H9 (cell line): ENCODE results near the gene C4orf33. TPM values are rescaled to one million over a fixed set of nuclear protein-coding genes. Genes with fewer than 3 reads are reported as not detected.
A peak's percentile ranks its signal among the peaks of the same experiment; 100 is the strongest.

ENCODE experiments used
- DNase-seq: peaks from one replicate; pipeline ENCODE4 v3.0.0-alpha.2; 2017
- H2AFZ ChIP-seq: one replicate; pipeline ENCODE4 v1.6.1; 2013; ENCODE audit warnings: mild to moderate bottlenecking, low read length, control low read depth, moderate library complexity
- H2AK5ac ChIP-seq: 2 replicates; pipeline ENCODE4 v1.6.1; 2013; ENCODE audit warnings: low read length, control low read depth, mixed read lengths; ENCODE audit not compliant: insufficient read length
- H2BK120ac ChIP-seq: one replicate; pipeline ENCODE4 v1.6.1; 2013; ENCODE audit warnings: low read depth, mild to moderate bottlenecking, low read length, control low read depth, inconsistent platforms; ENCODE audit not compliant: poor library complexity, severe bottlenecking
- H2BK12ac ChIP-seq: 2 replicates; pipeline ENCODE4 v1.6.1; 2013; ENCODE audit warnings: low read length, control low read depth, mixed read lengths, low read depth; ENCODE audit not compliant: insufficient read length
- H2BK15ac ChIP-seq: 2 replicates; pipeline ENCODE4 v1.6.1; 2013; ENCODE audit warnings: low read depth, low read length, control low read depth
- H2BK20ac ChIP-seq: one replicate; pipeline ENCODE4 v1.6.1; 2013; ENCODE audit warnings: low read depth, mild to moderate bottlenecking, low read length, control low read depth, inconsistent platforms; ENCODE audit not compliant: poor library complexity, severe bottlenecking
- H2BK5ac ChIP-seq: 2 replicates; pipeline ENCODE4 v1.6.1; 2013; ENCODE audit warnings: low read length, control low read depth, mixed read lengths; ENCODE audit not compliant: insufficient read length
- H3K14ac ChIP-seq: 2 replicates; pipeline ENCODE4 v1.6.1; 2013; ENCODE audit warnings: low read length, control low read depth; ENCODE audit not compliant: insufficient read depth
- H3K18ac ChIP-seq: 2 replicates; pipeline ENCODE4 v1.6.1; 2013; ENCODE audit warnings: low read depth, mild to moderate bottlenecking, mixed read lengths, low read length, control low read depth; ENCODE audit not compliant: insufficient read length
- H3K23ac ChIP-seq: 2 replicates; pipeline ENCODE4 v1.6.1; 2013; ENCODE audit warnings: low read length, control low read depth, mixed read lengths, low read depth; ENCODE audit not compliant: insufficient read length
- H3K23me2 ChIP-seq: 2 replicates; pipeline ENCODE4 v1.6.1; 2013; ENCODE audit warnings: low read depth, mild to moderate bottlenecking, mixed read lengths, low read length, control low read depth; ENCODE audit not compliant: insufficient read length, poor library complexity, severe bottlenecking
- H3K27ac ChIP-seq: 2 replicates; pipeline ENCODE4 v1.5.1; 2013; ENCODE audit warnings: low read length, control low read depth, mixed read lengths, low read depth; ENCODE audit not compliant: insufficient read length
- H3K27me3 ChIP-seq: 2 replicates; pipeline ENCODE4 v1.6.1; 2013; ENCODE audit warnings: low read length, control low read depth, inconsistent platforms; ENCODE audit not compliant: insufficient read depth
- H3K4ac ChIP-seq: 2 replicates; pipeline ENCODE4 v1.6.1; 2013; ENCODE audit warnings: low read depth, mild to moderate bottlenecking, control low read depth, inconsistent platforms, low read length, moderate library complexity
- H3K4me1 ChIP-seq: 2 replicates; pipeline ENCODE4 v1.6.1; 2013; ENCODE audit warnings: low read length, control low read depth, inconsistent platforms; ENCODE audit not compliant: insufficient read depth
- H3K4me2 ChIP-seq: 2 replicates; pipeline ENCODE4 v1.6.1; 2013; ENCODE audit warnings: low read length, control low read depth, mixed read lengths; ENCODE audit not compliant: insufficient read length, insufficient read depth
- H3K56ac ChIP-seq: 2 replicates; pipeline ENCODE4 v1.6.1; 2013; ENCODE audit warnings: low read depth, mild to moderate bottlenecking, mixed read lengths, low read length, control low read depth; ENCODE audit not compliant: insufficient read length
- H3K79me1 ChIP-seq: 2 replicates; pipeline ENCODE4 v1.6.1; 2013; ENCODE audit warnings: low read depth, mild to moderate bottlenecking, moderate library complexity, low read length, control low read depth, inconsistent platforms; ENCODE audit not compliant: insufficient read depth, poor library complexity, severe bottlenecking
- H3K79me2 ChIP-seq: 2 replicates; pipeline ENCODE4 v1.6.1; 2013; ENCODE audit warnings: low read length, control low read depth, inconsistent platforms; ENCODE audit not compliant: insufficient read depth
- H3K9ac ChIP-seq: 2 replicates; pipeline ENCODE4 v1.6.1; 2013; ENCODE audit warnings: low read length, control low read depth, mixed read lengths; ENCODE audit not compliant: insufficient read length; ENCODE audit errors: extremely low read depth
- H3K9me3 ChIP-seq: one replicate; pipeline ENCODE4 v1.6.1; 2013; ENCODE audit warnings: low read depth, low read length, inconsistent platforms; ENCODE audit not compliant: control insufficient read depth
- H3T11ph ChIP-seq: one replicate; pipeline ENCODE4 v1.6.1; 2013; ENCODE audit warnings: mild to moderate bottlenecking, low read length, control low read depth, inconsistent platforms
- H4K20me1 ChIP-seq: one replicate; pipeline ENCODE4 v1.6.1; 2013; ENCODE audit not compliant: control insufficient read depth, insufficient read length, insufficient read depth
- H4K5ac ChIP-seq: 2 replicates; pipeline ENCODE4 v1.6.1; 2013; ENCODE audit warnings: low read depth, mild to moderate bottlenecking, mixed read lengths, low read length, control low read depth; ENCODE audit not compliant: insufficient read length
- H4K8ac ChIP-seq: replicated peaks from 2 replicates; pipeline ENCODE4 v1.6.1; 2013; ENCODE audit warnings: low read length, control low read depth, mixed read lengths, low read depth; ENCODE audit not compliant: insufficient read length
- H4K91ac ChIP-seq: 2 replicates; pipeline ENCODE4 v1.6.1; 2013; ENCODE audit warnings: low read depth, mild to moderate bottlenecking, moderate library complexity, mixed read lengths, low read length, control low read depth; ENCODE audit not compliant: insufficient read length
- H3K27ac Mint-ChIP-seq, 3 experiments: 2 replicates in 2 of 3; 3 replicates in 1 of 3; pipeline ENCODE4 v1.8.0; 2020 to 2021; ENCODE audit warnings: mixed read lengths in 3 of 3, mild to moderate bottlenecking in 1 of 3, moderate library complexity in 1 of 3
- H3K27me3 Mint-ChIP-seq: 2 replicates; pipeline ENCODE4 v1.8.0; 2021; ENCODE audit warnings: low read depth, mild to moderate bottlenecking, moderate library complexity, mixed read lengths
- H3K36me3 Mint-ChIP-seq, 3 experiments: 2 replicates in 2 of 3; 3 replicates in 1 of 3; pipeline ENCODE4 v1.8.0; 2020 to 2021; ENCODE audit warnings: low read depth in 3 of 3, mixed read lengths in 3 of 3; ENCODE audit not compliant: insufficient read depth in 1 of 3
- H3K4me1 Mint-ChIP-seq, 2 experiments: 2 replicates each; pipeline ENCODE4 v1.8.0; 2020; ENCODE audit warnings: mixed read lengths in 2 of 2
- H3K4me3 Mint-ChIP-seq, 2 experiments: 2 replicates in 1 of 2; 3 replicates in 1 of 2; pipeline ENCODE4 v1.8.0; 2020 to 2021; ENCODE audit warnings: mild to moderate bottlenecking in 2 of 2, mixed read lengths in 2 of 2, moderate library complexity in 1 of 2
- H3K9me3 Mint-ChIP-seq, 2 experiments: 2 replicates in 1 of 2; 3 replicates in 1 of 2; pipeline ENCODE4 v1.8.0; 2020; ENCODE audit warnings: mild to moderate bottlenecking in 2 of 2, mixed read lengths in 2 of 2, moderate library complexity in 1 of 2
- CTCF ChIP-seq: fragments of 200-600 bp; sonication (generic); conservative IDR thresholded peaks from 3 replicates; pipeline ENCODE4 v1.8.0; 2021; ENCODE audit warnings: antibody characterized with exemption, mild to moderate bottlenecking
- WGBS: extraction: QIAGEN DNeasy Blood & Tissue Kit; methylation state at CpG from one replicate; pipeline ENCODE4 v1.1.7; 2013; ENCODE audit warnings: missing lambda C conversion rate, low lambda C conversion rate, mixed read lengths; ENCODE audit not compliant: insufficient read length; ENCODE audit errors: extremely low coverage; 5-methylcytosine and 5-hydroxymethylcytosine counted together
- total RNA-seq: library from RNA; stranded (reverse); gene quantifications from 2 replicates; pipeline ENCODE4 v1.2.1, GENCODE V29; 2021

The C4orf33 gene
- total RNA-seq, 1 experiment from 2014 or later, result 7.4 TPM

DNA sequence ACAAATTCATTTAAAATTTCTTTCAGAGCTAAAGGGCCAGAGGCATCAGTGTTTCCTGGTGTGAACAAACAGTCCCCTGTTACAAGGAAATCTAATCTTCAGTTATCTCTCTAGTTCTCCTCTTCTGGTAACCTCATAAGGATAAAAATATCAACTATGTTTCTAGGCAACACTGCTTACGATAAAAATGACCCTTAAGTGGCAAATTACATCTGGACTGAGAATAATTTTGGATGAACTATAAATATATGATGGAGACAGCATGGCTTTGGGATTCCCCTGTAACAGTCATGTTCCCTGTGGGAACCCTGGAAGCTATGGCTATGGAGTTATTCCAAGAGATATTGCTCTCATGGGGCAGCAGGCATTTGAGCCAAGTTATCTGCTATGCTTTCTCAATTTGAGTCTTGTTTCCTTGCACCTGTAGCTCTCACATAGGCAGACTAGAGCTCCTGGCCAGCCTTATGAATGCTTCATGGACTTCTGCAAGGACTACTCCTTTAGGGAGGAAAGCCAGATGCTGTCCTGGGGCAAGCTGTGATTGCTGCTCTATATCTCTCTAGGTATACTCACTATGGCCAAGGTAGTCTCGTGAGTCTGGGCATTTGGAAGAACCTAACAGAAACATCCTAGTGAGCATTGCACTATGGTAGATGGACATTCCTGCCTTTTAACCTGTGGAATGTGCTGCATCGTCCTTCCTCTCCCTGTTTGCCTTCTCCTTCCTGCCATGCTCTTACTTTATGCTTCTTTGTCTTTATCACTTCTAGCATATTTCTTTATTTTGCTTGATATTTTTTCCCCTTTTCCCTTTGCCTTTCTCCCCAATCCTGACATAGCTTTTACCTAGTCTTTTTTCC is 14.2 kb downstream of the C4orf33 start:
- Mint-ChIP-seq H3K27ac (peak overlapping the region in 2 of 3 experiments; percentile 16 to 67; a peak in 4 of 7 replicates), H3K27me3 (no peaks in the 10 kb centered on the region), H3K4me1 (peaks cover 25 to 26% of the 10 kb centered on the region in 2 experiments), H3K4me3 (no peak overlapping the region), H3K9me3 (no peaks in the 10 kb centered on the region), H3K36me3 (no peaks in the 10 kb centered on the region)
- Histone ChIP-seq H3K9me3 (no peaks in the 10 kb centered on the region), H3K9ac (no peak overlapping the region), H2BK12ac (no peak overlapping the region), H3K4ac (no peak overlapping the region), H3K27ac (no peak overlapping the region), H3K79me2 (no peaks in the 10 kb centered on the region), H3K14ac (no peak overlapping the region), H4K20me1 (no peaks in the 10 kb centered on the region), H3K79me1 (no peaks in the 10 kb centered on the region), H3K23me2 (no peaks in the 10 kb centered on the region), H3K18ac (no peak overlapping the region), H4K91ac (no peak overlapping the region), H2BK20ac (no peak overlapping the region), H2BK120ac (no peak overlapping the region), H2AK5ac (no peak overlapping the region), H3T11ph (no peak overlapping the region), H2BK15ac (no peak overlapping the region), H4K8ac (no peak overlapping the region), H3K4me2 (no peak overlapping the region), H4K5ac (no peak overlapping the region), H2BK5ac (no peak overlapping the region), H3K56ac (no peak overlapping the region), H3K23ac (no peak overlapping the region), H3K4me1 (peaks cover 3% of the 10 kb centered on the region; the same call in 1 of the 2 replicates), H3K27me3 (no peaks in the 10 kb centered on the region), H2AFZ (no peak overlapping the region)
- DNase-seq, result no peak
- WGBS, result no CpG with 5 or more reads among the region's 3 CpGs
- no peak for TF ChIP-seq CTCF
